DMS79 treated with DMSO at 0.1 percent for 48 hours (cell line): ENCODE results near the gene DNAI2.
A peak's percentile ranks its signal among the peaks of the same experiment; 100 is the strongest.
"Not testable (repeated sequence)": the region's sequence is repeated elsewhere in the genome, so short reads cannot be mapped to it uniquely, and the experiment has no call there.

ENCODE experiments used
- DNase-seq: peaks from one replicate; lab custom pipeline; 2025; lab: John Stamatoyannopoulos, UW

The DNAI2 gene

GRCh38 chr17:74274709-74275340 is 791 bp downstream of the DNAI2 start:
- DNase-seq: peak; percentile 63

- DNase-seq: no peak
Observed at GRCh38 chr17:74276051-74276476, 2.0 kb downstream of the DNAI2 start.

GRCh38 chr17:74276541-74277009 is 2.5 kb downstream of the DNAI2 start:
- DNase-seq: no peak

- DNase-seq: no peak
Observed at GRCh38 chr17:74277935-74278334, 3.9 kb downstream of the DNAI2 start.

- not testable (repeated sequence) for DNase-seq
Observed at GRCh38 chr17:74279617-74280016, 5.6 kb downstream of the DNAI2 start.

- no peak for DNase-seq
Observed at GRCh38 chr17:74280093-74280513, 6.1 kb downstream of the DNAI2 start.

GRCh38 chr17:74281799-74282198 is 7.8 kb downstream of the DNAI2 start:
- no peak for DNase-seq

- DNase-seq: not testable (repeated sequence)
Observed at GRCh38 chr17:74282274-74282586, 8.2 kb downstream of the DNAI2 start.

GRCh38 chr17:74282587-74283370 is 8.7 kb downstream of the DNAI2 start:
- DNase-seq: no peak

- DNase-seq: no peak
Observed at GRCh38 chr17:74283371-74283673, 9.3 kb downstream of the DNAI2 start.

GRCh38 chr17:74287031-74287602 is 13.1 kb downstream of the DNAI2 start:
- DNase-seq: no peak

GRCh38 chr17:74288785-74289184 is 14.8 kb downstream of the DNAI2 start:
- DNase-seq: no peak

GRCh38 chr17:74289688-74290087 is 15.7 kb downstream of the DNAI2 start:
- DNase-seq: no peak

GRCh38 chr17:74290340-74290739 is 16.3 kb downstream of the DNAI2 start:
- DNase-seq: no peak

- DNase-seq: no peak
Observed at GRCh38 chr17:74292495-74292894, 18.5 kb downstream of the DNAI2 start.

- DNase-seq: no peak
Observed at GRCh38 chr17:74295625-74296547, 21.9 kb downstream of the DNAI2 start.

GRCh38 chr17:74296548-74296936 is 22.5 kb downstream of the DNAI2 start:
- DNase-seq: no peak

- DNase-seq: no peak
Observed at GRCh38 chr17:74297941-74298340, 23.9 kb downstream of the DNAI2 start.

GRCh38 chr17:74298778-74299177 is 24.7 kb downstream of the DNAI2 start:
- no peak for DNase-seq

GRCh38 chr17:74299226-74300009 is 25.4 kb downstream of the DNAI2 start:
- DNase-seq: no peak

GRCh38 chr17:74303305-74303704 is 29.3 kb downstream of the DNAI2 start:
- peak; percentile 13 for DNase-seq

- no peak for DNase-seq
Observed at GRCh38 chr17:74304184-74304583, 30.1 kb downstream of the DNAI2 start.
